Suprapubic skin (tissue), 3 donors: ENCODE measurements around the gene APOC4.

ENCODE experiments used
- POLR2A ChIP-seq, 2 donors: fragments of 450-650 bp; IDR thresholded peaks; one replicate each; pipeline ENCODE4 v1.6.1; 2017; ENCODE audit warnings: antibody characterized with exemption in 2 of 2, mild to moderate bottlenecking in 2 of 2, moderate library complexity in 2 of 2
- TF ChIP-seq, protein P1 (sequence below), 2 donors: fragments of 200-600 bp in 1 of 2; fragments of 450-650 bp in 1 of 2; sonication (generic) in 1 of 2; IDR thresholded peaks; one replicate each; pipeline ENCODE4 v1.5.1; 2016 to 2019; ENCODE audit warnings: antibody characterized with exemption in 2 of 2, mild to moderate bottlenecking in 1 of 2, moderate library complexity in 1 of 2

DNA sequence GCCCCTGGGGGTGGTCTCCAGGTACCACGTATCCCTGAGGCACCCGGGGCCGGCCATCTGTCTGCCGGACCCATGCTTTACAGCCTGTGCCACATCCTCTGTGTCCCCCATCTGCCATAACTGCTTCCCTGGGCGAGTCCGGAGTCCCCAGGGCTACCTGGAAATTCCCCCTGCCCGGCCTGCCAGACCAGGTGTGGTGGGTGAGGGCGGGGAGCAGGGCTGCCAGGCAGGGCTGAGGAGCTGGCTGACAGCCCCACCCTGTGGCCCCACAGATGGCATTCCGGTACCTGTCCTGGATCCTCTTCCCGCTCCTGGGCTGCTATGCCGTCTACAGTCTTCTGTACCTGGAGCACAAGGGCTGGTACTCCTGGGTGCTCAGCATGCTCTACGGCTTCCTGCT lies 48.9 kb downstream of the APOC4 start:
- no peak for TF ChIP-seq POLR2A (IDR thresholded peaks at IDR 0.05)
- TF ChIP-seq, protein P1, sequence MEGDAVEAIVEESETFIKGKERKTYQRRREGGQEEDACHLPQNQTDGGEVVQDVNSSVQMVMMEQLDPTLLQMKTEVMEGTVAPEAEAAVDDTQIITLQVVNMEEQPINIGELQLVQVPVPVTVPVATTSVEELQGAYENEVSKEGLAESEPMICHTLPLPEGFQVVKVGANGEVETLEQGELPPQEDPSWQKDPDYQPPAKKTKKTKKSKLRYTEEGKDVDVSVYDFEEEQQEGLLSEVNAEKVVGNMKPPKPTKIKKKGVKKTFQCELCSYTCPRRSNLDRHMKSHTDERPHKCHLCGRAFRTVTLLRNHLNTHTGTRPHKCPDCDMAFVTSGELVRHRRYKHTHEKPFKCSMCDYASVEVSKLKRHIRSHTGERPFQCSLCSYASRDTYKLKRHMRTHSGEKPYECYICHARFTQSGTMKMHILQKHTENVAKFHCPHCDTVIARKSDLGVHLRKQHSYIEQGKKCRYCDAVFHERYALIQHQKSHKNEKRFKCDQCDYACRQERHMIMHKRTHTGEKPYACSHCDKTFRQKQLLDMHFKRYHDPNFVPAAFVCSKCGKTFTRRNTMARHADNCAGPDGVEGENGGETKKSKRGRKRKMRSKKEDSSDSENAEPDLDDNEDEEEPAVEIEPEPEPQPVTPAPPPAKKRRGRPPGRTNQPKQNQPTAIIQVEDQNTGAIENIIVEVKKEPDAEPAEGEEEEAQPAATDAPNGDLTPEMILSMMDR (IDR thresholded peaks at IDR 0.05): no peak
